Measurements from ENCODE around the gene OR52B4.
"Not testable (repeated sequence)": the region's sequence is repeated elsewhere in the genome, so short reads cannot be mapped to it uniquely, and the experiment has no call there.

OR52B4 gene

GRCh38 chr11:4368286-4368685 lies at the start of gene OR52B4:
TSS of gene OR52B4 (minus strand) at chr11:4368386. CDS start at chr11:4368295, 91 bp downstream.
- no peak for DNase-seq (ENCODE audit: low read depth)

GRCh38 chr11:4416816-4417215 lies 48.6 kb upstream of the OR52B4 start:
- DNase-seq (ENCODE audit: low read depth), result no peak

GRCh38 chr11:4416306-4416705 lies 48.1 kb upstream of the OR52B4 start:
- no peak for DNase-seq (ENCODE audit: low read depth)

GRCh38 chr11:4406206-4406605 lies 38.0 kb upstream of the OR52B4 start:
- not testable (repeated sequence) for DNase-seq (ENCODE audit: low read depth)

GRCh38 chr11:4393858-4394223 lies 25.7 kb upstream of the OR52B4 start:
- DNase-seq (ENCODE audit: low read depth), result no peak

- DNase-seq (ENCODE audit: low read depth), result peak; percentile 81
Measured at GRCh38 chr11:4393209-4393857, 25.1 kb upstream of the OR52B4 start, which contains the start of gene TRIM21. TSS of gene TRIM21 (minus strand) at chr11:4393702. CDS start at chr11:4390409, 3,293 bp downstream.

GRCh38 chr11:4388221-4388620 lies 20.0 kb upstream of the OR52B4 start:
- no peak for DNase-seq (ENCODE audit: low read depth)

GRCh38 chr11:4385978-4386740 lies 18.0 kb upstream of the OR52B4 start:
- DNase-seq (ENCODE audit: low read depth), result no peak

GRCh38 chr11:4381901-4382300 lies 13.7 kb upstream of the OR52B4 start:
- no peak for DNase-seq (ENCODE audit: low read depth)

- DNase-seq (ENCODE audit: low read depth), result no peak
Measured at GRCh38 chr11:4375431-4376140, 7.4 kb upstream of the OR52B4 start.

GRCh38 chr11:4370166-4370565 lies 2.0 kb upstream of the OR52B4 start:
- no peak for DNase-seq (ENCODE audit: low read depth)

- DNase-seq (ENCODE audit: low read depth), result not testable (repeated sequence)
Measured at GRCh38 chr11:4348142-4348541, 20.0 kb downstream of the OR52B4 start.

- DNase-seq (ENCODE audit: low read depth), result not testable (repeated sequence)
Measured at GRCh38 chr11:4345366-4345765, 22.8 kb downstream of the OR52B4 start.

GRCh38 chr11:4334356-4334755 lies 33.8 kb downstream of the OR52B4 start:
- not testable (repeated sequence) for DNase-seq (ENCODE audit: low read depth)
